ENCODE data around the gene C12orf43.
A peak's percentile ranks its signal among the peaks of the same experiment; 100 is the strongest.

- peak in 4 of 6 experiments; percentile 15 to 51 (median 36) for TF ChIP-seq CTCF (IDR thresholded peaks at IDR 0.05)
- no peak for TF ChIP-seq EP300 (IDR thresholded peaks at IDR 0.05)
These were observed 10.9 kb downstream of the C12orf43 start for GRCh38 chr12:121005346-121005815.

All from upper lobe of left lung (tissue), 4 donors.